ENCODE measurements around the gene PTPRJ. TPM values are rescaled to one million over a fixed set of nuclear protein-coding genes. Genes with fewer than 3 reads are reported as not detected.

PTPRJ gene
- total and polyA plus RNA-seq, 2 of the 13 experiments (the other 11 are each of a cell fraction or from before 2014, with no cell fraction given), result 1.0 to 1.2 TPM

DNA sequence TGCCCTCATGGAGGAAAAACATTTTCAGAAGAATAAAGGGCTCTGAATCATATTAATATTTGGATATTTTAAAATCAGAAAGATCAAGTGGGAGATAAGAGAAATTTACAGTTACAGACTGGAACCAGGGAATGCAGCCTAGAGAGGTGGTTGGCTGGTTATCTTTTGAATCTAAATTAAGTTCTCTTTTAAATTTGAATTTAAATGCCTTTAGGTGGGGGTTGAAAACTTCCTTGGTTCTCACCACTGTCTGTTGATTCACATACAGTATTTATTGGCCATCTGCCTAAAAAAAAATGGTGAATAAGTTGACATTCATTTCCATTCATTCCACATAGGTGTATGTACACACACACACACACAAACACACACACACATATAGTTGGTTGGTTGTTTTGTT, 35.7 kb upstream of the PTPRJ start (continued):
- no peak for TF ChIP-seq ZFP37 (CRISPR knock-in tag; IDR thresholded peaks at IDR 0.05; ENCODE audit: borderline replicate concordance)

DNA sequence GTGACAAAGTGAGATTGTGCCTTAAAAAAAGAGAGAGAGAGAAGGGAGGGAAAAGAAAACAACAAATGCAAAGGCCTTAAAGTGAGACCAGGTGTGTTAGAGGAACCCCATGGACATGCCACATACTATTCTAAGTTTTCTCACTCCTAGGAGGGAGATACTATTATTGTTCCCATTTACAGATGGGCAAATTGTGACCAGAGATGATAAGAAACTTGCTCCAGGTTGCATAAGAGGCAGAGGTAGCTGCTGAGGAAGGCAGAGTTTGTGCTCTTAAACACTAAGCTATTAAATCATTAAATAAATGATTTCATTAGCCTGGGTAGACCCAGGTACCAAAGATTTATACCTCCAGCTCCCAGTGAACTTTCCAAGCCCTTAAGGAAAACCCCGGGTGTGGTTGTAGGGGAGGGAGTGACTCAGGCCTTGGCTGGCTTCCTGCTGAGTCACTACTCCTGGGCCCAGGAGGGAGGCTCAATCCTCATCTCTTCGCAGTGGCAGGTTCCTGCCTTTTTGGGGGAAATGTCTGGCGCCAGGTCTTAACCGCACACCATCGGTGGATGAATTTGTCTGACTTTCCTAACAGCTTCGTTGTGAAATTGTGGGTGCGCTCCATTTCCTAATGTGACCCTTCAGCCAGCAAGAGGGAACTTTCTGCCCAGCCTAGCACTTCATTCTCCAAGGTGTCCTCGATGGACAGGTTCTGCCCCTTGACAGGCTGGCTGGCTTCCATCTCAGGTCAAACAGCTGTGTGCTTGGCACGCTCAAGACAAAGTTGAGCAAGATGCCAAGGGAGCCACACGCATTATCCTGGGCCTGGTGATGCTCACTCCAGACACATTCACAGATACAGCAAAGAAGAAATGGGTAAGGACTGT, 33.4 kb upstream of the PTPRJ start:
- intact Hi-C loops (cut with micrococcal nuclease; ENCODE audit: unreplicated experiment) (no loop called here), in situ Hi-C loops (cut with HindIII; ENCODE audit: extremely low pct_ligation_motif_present, low pct_unique_long_range_greater_than_20kb) (no loop called here)
- no peak overlapping the region for H3K9ac ChIP-seq (ENCODE audit: insufficient read depth, low read depth, low read length)
- H3K9me3 ChIP-seq (ENCODE audit: low read length), result no peaks in the 10 kb centered on the region
- WGBS (ENCODE audit: low lambda C conversion rate), result 4% methylated on average over 8 of the region's 10 CpGs
- DNase-seq (ENCODE audit: low spot score) (no peak), ATAC-seq (peak; percentile 12; the same call in 1 of the 3 replicates), FAIRE-seq (no peak)
- POLR2A ChIA-PET, result no interaction called here
- H3K79me2 ChIP-seq (ENCODE audit: insufficient read depth, low read length), result no peaks in the 10 kb centered on the region
- H3K4me2 ChIP-seq (ENCODE audit: low read depth, low read length), result 0 out of 2 replicates have a peak overlapping the region, but pooled peaks have one; percentile 13
- H3K27ac ChIP-seq (ENCODE audit: extremely low read length, insufficient read depth, low read length), result no peak overlapping the region
- BruUV-seq (replicated peaks), result no TSS peak
- no peaks in the 10 kb centered on the region for H3K36me3 ChIP-seq (replicated peaks in 1 of 2; ENCODE audit: control insufficient read depth in 1 of 2, insufficient read depth in 2 of 2, low read length in 2 of 2)
- TF ChIP-seq ZNF629 (CRISPR knock-in tag; conservative IDR thresholded peaks at IDR 0.05) (peak; percentile 42; the same call in 1 of the 2 replicates), NCOA2 (CRISPR knock-in tag; IDR thresholded peaks at IDR 0.05) (no peak), MAFG (CRISPR knock-in tag; IDR thresholded peaks at IDR 0.05) (0 out of 2 replicates have a peak, but pooled peaks have one; percentile 58), NFE2 (CRISPR knock-in tag; IDR thresholded peaks at IDR 0.05) (peak; percentile 42; the same call in 1 of the 2 replicates), RBFOX2 (IDR thresholded peaks at IDR 0.05; ENCODE audit: low read depth, low read length) (no peak), FOSL2 (CRISPR knock-in tag; IDR thresholded peaks at IDR 0.05) (peak; percentile 54; the same call in 1 of the 2 replicates), MAFK (conservative IDR thresholded peaks at IDR 0.05 in 1 of 2, IDR thresholded peaks at IDR 0.05 in 1 of 2; ENCODE audit: low read length in 2 of 2) (peak; percentile 37 to 53; a peak in 3 of 4 replicates), ZBTB42 (CRISPR knock-in tag; IDR thresholded peaks at IDR 0.05) (no peak), NR3C1 (CRISPR knock-in tag; IDR thresholded peaks at IDR 0.05) (no peak), NFE2L2 (IDR thresholded peaks at IDR 0.05; ENCODE audit: low read length) (peak; percentile 72), MAFF (IDR thresholded peaks at IDR 0.05; ENCODE audit: low read depth, low read length) (0 out of 2 replicates have a peak, but pooled peaks have one; percentile 34)
- peaks cover 0 to 1% of the 10 kb centered on the region in 2 experiments; a peak in 1 of 5 replicates for H3K27me3 ChIP-seq (ENCODE audit: control insufficient read depth in 1 of 2, insufficient read depth in 2 of 2, low read length in 2 of 2)
- H2AFZ ChIP-seq (ENCODE audit: low read length), result no peak overlapping the region
- peaks cover 11% of the 10 kb centered on the region for H3K4me1 ChIP-seq (ENCODE audit: insufficient read depth, low read length)
- H4K20me1 ChIP-seq (ENCODE audit: insufficient read depth, low read length), result no peaks in the 10 kb centered on the region
- CTCF ChIA-PET (ENCODE audit: low intra/inter-chr PET ratio, low total read pairs), result no interaction called here
- H3K4me3 ChIP-seq (replicated peaks in 1 of 3; ENCODE audit: insufficient read depth in 1 of 3, low read depth in 2 of 3, low read length in 3 of 3), result no peak overlapping the region
